ENCODE data around the gene CFAP77. TPM values are rescaled to one million over a fixed set of nuclear protein-coding genes. Genes with fewer than 3 reads are reported as not detected.

CFAP77 gene
- total and polyA plus RNA-seq, 10 of the 15 experiments (the other 5 are each of a cell fraction or from before 2014, with no cell fraction given), result 0.33 TPM; not detected in 9

DNA sequence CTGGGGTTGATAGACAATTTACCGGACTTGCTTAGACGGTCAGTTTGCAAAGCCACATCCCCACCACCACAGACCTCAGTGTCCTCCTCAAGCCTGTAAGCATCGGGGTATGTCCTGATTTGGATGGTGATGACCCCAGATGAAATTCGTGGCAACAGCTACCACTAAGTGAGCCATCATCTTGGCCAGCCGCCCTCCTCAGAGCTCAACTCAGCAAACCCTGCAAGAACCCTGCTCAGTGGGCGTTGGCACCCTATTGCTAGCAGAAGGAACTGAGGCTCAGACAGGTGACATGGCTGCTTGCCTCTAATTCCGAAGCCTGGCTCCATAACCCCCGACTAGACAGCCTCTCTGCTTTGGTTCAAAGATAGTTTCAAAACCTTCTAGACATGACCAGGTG lies 131.0 kb downstream of the CFAP77 start:
- DNase-seq (ENCODE audit: low read depth, low spot score) (no peak), ATAC-seq (no peak), FAIRE-seq (no peak)
- ChIA-PET POLR2A (interaction anchor here (0.6 kb wide), 1 partner anchor 216 kb away, joined by 4 read pairs; no protein-coding TSS in a partner anchor), SMC1A (ENCODE audit: uncharacterized antibody, unreplicated experiment) (no interaction called here), CTCF (no interaction called here), RAD21 (ENCODE audit: unreplicated experiment) (no interaction called here)
- Histone ChIP-seq H2AFZ (ENCODE audit: control insufficient read depth, low read depth, low read length) (no peak overlapping the region), H3K36me3 (ENCODE audit: control insufficient read depth in 2 of 2, insufficient read depth in 2 of 2, low read length in 1 of 2) (no peaks in the 10 kb centered on the region), H3K4me2 (ENCODE audit: control insufficient read depth, insufficient read depth) (no peak overlapping the region), H3K27ac (ENCODE audit: control insufficient read depth, insufficient read depth) (no peak overlapping the region), H3K4me1 (ENCODE audit: control insufficient read depth, insufficient read depth, low read length) (no peaks in the 10 kb centered on the region), H3K9ac (ENCODE audit: control insufficient read depth, insufficient read depth, low read length) (no peak overlapping the region), H4K20me1 (ENCODE audit: control insufficient read depth, insufficient read depth) (no peaks in the 10 kb centered on the region), H3K27me3 (replicated peaks in 1 of 2; ENCODE audit: control insufficient read depth in 2 of 2, insufficient read depth in 2 of 2, low read length in 1 of 2) (peaks cover 0 to 3% of the 10 kb centered on the region in 2 experiments), H3K4me3 (no peak overlapping the region), H3K9me3 (replicated peaks; ENCODE audit: control insufficient read depth, insufficient read depth, low read length) (no peaks in the 10 kb centered on the region), H3K79me2 (ENCODE audit: control insufficient read depth, insufficient read depth, low read length) (no peaks in the 10 kb centered on the region)
- TF ChIP-seq, protein P1, sequence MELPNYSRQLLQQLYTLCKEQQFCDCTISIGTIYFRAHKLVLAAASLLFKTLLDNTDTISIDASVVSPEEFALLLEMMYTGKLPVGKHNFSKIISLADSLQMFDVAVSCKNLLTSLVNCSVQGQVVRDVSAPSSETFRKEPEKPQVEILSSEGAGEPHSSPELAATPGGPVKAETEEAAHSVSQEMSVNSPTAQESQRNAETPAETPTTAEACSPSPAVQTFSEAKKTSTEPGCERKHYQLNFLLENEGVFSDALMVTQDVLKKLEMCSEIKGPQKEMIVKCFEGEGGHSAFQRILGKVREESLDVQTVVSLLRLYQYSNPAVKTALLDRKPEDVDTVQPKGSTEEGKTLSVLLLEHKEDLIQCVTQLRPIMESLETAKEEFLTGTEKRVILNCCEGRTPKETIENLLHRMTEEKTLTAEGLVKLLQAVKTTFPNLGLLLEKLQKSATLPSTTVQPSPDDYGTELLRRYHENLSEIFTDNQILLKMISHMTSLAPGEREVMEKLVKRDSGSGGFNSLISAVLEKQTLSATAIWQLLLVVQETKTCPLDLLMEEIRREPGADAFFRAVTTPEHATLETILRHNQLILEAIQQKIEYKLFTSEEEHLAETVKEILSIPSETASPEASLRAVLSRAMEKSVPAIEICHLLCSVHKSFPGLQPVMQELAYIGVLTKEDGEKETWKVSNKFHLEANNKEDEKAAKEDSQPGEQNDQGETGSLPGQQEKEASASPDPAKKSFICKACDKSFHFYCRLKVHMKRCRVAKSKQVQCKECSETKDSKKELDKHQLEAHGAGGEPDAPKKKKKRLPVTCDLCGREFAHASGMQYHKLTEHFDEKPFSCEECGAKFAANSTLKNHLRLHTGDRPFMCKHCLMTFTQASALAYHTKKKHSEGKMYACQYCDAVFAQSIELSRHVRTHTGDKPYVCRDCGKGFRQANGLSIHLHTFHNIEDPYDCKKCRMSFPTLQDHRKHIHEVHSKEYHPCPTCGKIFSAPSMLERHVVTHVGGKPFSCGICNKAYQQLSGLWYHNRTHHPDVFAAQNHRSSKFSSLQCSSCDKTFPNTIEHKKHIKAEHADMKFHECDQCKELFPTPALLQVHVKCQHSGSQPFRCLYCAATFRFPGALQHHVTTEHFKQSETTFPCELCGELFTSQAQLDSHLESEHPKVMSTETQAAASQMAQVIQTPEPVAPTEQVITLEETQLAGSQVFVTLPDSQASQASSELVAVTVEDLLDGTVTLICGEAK (IDR thresholded peaks at IDR 0.05; ENCODE audit: borderline replicate concordance), result no peak
- no peak for TF ChIP-seq STAT1 (conservative IDR thresholded peaks at IDR 0.05)
- intact Hi-C loops (cut with micrococcal nuclease; ENCODE audit: unreplicated experiment), result no loop called here
- WGBS (ENCODE audit: insufficient coverage, insufficient replicate concordance, low lambda C conversion rate, missing lambda C conversion rate), result 25% methylated on average over 7 of the region's 8 CpGs
- in situ Hi-C loops (cut with MboI), result no loop called here
- BruUV-seq (replicated peaks), result no TSS peak
